Measurements from ENCODE around the gene FLRT1.

FLRT1 gene

GRCh38 chr11:64052436-64052835 is 16.7 kb downstream of the FLRT1 start:
- DNase-seq = no peak

- no peak for DNase-seq
These were observed 17.3 kb downstream of the FLRT1 start for GRCh38 chr11:64052938-64053622.

GRCh38 chr11:64053699-64054098 is 18.0 kb downstream of the FLRT1 start:
- DNase-seq = no peak

GRCh38 chr11:64055077-64055476 is 19.3 kb downstream of the FLRT1 start:
- DNase-seq = no peak

- DNase-seq = no peak
These were observed 20.6 kb downstream of the FLRT1 start for GRCh38 chr11:64056213-64056785.

GRCh38 chr11:64056861-64057260 is 21.1 kb downstream of the FLRT1 start:
- DNase-seq = no peak

- no peak for DNase-seq
These were observed 22.2 kb downstream of the FLRT1 start for GRCh38 chr11:64057890-64058289.

GRCh38 chr11:64058494-64058893 is 22.8 kb downstream of the FLRT1 start:
- DNase-seq = no peak

- no peak for DNase-seq
These were observed 23.8 kb downstream of the FLRT1 start for GRCh38 chr11:64059339-64060140.

- DNase-seq = no peak
These were observed 24.6 kb downstream of the FLRT1 start for GRCh38 chr11:64060263-64060860.

- DNase-seq = peak; percentile 62
These were observed 25.2 kb downstream of the FLRT1 start for GRCh38 chr11:64060861-64061444.

GRCh38 chr11:64062185-64063039 is 26.7 kb downstream of the FLRT1 start:
- DNase-seq = no peak

GRCh38 chr11:64063777-64064176 is 28.0 kb downstream of the FLRT1 start:
- DNase-seq = no peak

GRCh38 chr11:64064374-64065140 is 28.8 kb downstream of the FLRT1 start:
- DNase-seq = no peak

GRCh38 chr11:64065141-64065465 is 29.4 kb downstream of the FLRT1 start:
- DNase-seq = no peak

- no peak for DNase-seq
These were observed 30.0 kb downstream of the FLRT1 start for GRCh38 chr11:64065712-64066111.

- no peak for DNase-seq
These were observed 31.7 kb downstream of the FLRT1 start for GRCh38 chr11:64067230-64067993.

- DNase-seq = no peak
These were observed 33.1 kb downstream of the FLRT1 start for GRCh38 chr11:64068705-64069400.

- DNase-seq = no peak
These were observed 33.9 kb downstream of the FLRT1 start for GRCh38 chr11:64069401-64070313.
